Heart right ventricle (tissue), 16 donors: ENCODE data around the gene SFSWAP. TPM values are rescaled to one million over a fixed set of nuclear protein-coding genes. Genes with fewer than 3 reads are reported as not detected.

ENCODE experiments used
- ATAC-seq, 8 donors: fragments of 200-7000 bp; cut with Tn5 transposase; one replicate each; pipeline ENCODE4 v1.9.1; 2020; ENCODE audit warnings: mild to moderate bottlenecking in 8 of 8, moderate library complexity in 8 of 8, moderate number of reproducible peaks in 1 of 8
- DNase-seq, 2 donors: peaks; one replicate each; pipeline ENCODE4 v3.0.0-alpha.2; 2020
- H3K27ac ChIP-seq, 10 donors: fragments of 200-600 bp; sonication (generic) in 2 of 10; one replicate each; pipeline versions ENCODE4 v1.5.0 to v1.8.0; 2020 to 2022; ENCODE audit warnings: mild to moderate bottlenecking in 3 of 10
- H3K27me3 ChIP-seq, 7 donors: fragments of 200-600 bp; one replicate each; pipeline ENCODE4 v1.8.0; 2021 to 2022; ENCODE audit warnings: mild to moderate bottlenecking in 2 of 7
- H3K36me3 ChIP-seq, 9 donors: fragments of 200-600 bp; sonication (generic) in 1 of 9; one replicate each; pipeline versions ENCODE4 v1.5.0 to v1.8.0; 2020 to 2022; ENCODE audit warnings: mild to moderate bottlenecking in 2 of 9
- H3K4me1 ChIP-seq, 9 donors: fragments of 200-600 bp; sonication (generic) in 1 of 9; one replicate each; pipeline versions ENCODE4 v1.5.0 to v1.8.0; 2020 to 2022; ENCODE audit warnings: mild to moderate bottlenecking in 4 of 9
- H3K4me3 ChIP-seq, 10 donors: fragments of 200-600 bp; sonication (generic) in 2 of 10; one replicate each; pipeline versions ENCODE4 v1.5.0 to v1.8.0; 2020 to 2022; ENCODE audit warnings: mild to moderate bottlenecking in 7 of 10, moderate library complexity in 2 of 10
- H3K9me3 ChIP-seq, 11 donors: fragments of 200-600 bp in 10 of 11; sonication (generic) in 2 of 11; one replicate each; pipeline versions ENCODE4 v1.5.0 to v1.8.0; 2013 to 2022; ENCODE audit warnings: mild to moderate bottlenecking in 2 of 11, control low read depth in 1 of 11, moderate library complexity in 1 of 11
- CTCF ChIP-seq, 9 donors: fragments of 200-600 bp; sonication (generic) in 2 of 9; IDR thresholded peaks; one replicate each; pipeline versions ENCODE4 v1.5.0 to v1.8.0; 2021 to 2022; ENCODE audit warnings: antibody characterized with exemption in 9 of 9, mild to moderate bottlenecking in 5 of 9, moderate library complexity in 1 of 9
- WGBS, 2 donors: extraction: QIAGEN DNeasy Blood & Tissue Kit; methylation state at CpG; one replicate each; pipeline ENCODE4 v1.1.7; 2013; ENCODE audit warnings: inconsistent platforms in 1 of 2; 5-methylcytosine and 5-hydroxymethylcytosine counted together
- intact Hi-C, 10 donors: fragments of 100-400 bp; cut with DNase I; formaldehyde crosslinking; loops; one replicate each; pipeline versions ENCODE4 v1.11.1 to v1.14.2; 2022
- polyA plus RNA-seq, 2 donors: library from polyadenylated mRNA; stranded (reverse); fragments of 200-250 nt; gene quantifications; one replicate each; pipeline ENCODE4 v1.2.3, GENCODE V29; 2013
- total RNA-seq, 10 donors: library from RNA; stranded (reverse); fragmentation: NEBNext Ultra II Directional in 3 of 10; extraction: Animal tissue kit (Norgen Biotek cat#: 25700) in 3 of 10; gene quantifications; one replicate each; pipeline versions ENCODE4 v1.2.1 to v1.2.4, GENCODE V29; 2021 to 2023
- donor health status: Arrhythmogenic right ventricular cardiomyopathy.
- donor health status: ischemic (EF 13 %, LVEDD 7.1; RV severe dilation, severe dysfunction).
- donor health status: healthy with polysubstance abuse.
- donor health status: DM: no; HTN: yes; CAD: no.
- donor health status: DM: no; HTN: no; CAD: no.
- donor health status: ischemic (EF 25% LVEDD 6.9; RV normal size, moderate dysfunction).
- donor health status: ischemic (EF 25% LVEDD 5.7; RV mildly dilated, moderate dysfunction).
- donor health status: healthy.
- donor health status: DM: yes; HTN: yes; CAD: no.
- donor health status: Ischemic cardiomyopathy.
- donor health status: ischemic (EF 35%, LVEDD 5.7; RV mildly dilated, moderate dysfunction).
- donor health status: nonischemic (EF 11% LVEDD 7.7; RV severe dilation, severe dysfunction).
- donor health status: DM: yes; HTN: yes; CAD: no.
- donor health status: PGD.
- donor health status: ischemic (EF 29% LVEDD 5.4; RV normal size, mild dysfunction).
- donor health status: nonischemic (EF 23%, LVEDD 6.1; RV moderate dilation, normal function).

Gene SFSWAP
- total and polyA plus RNA-seq, 12 donors: 14.5 to 34.1 (median 19.6) TPM

GRCh38 chr12:131723532-131723931 is 12.6 kb downstream of the SFSWAP start:
- no peaks in the 10 kb centered on the region for H3K9me3 ChIP-seq
- H3K4me1 ChIP-seq: peaks cover 0 to 12% (median 0%) of the 10 kb centered on the region in 9 donors
- no peak for TF ChIP-seq CTCF (IDR thresholded peaks at IDR 0.05)
- no peak for ATAC-seq
- no peaks in the 10 kb centered on the region for H3K27me3 ChIP-seq
- 38 to 50% methylated on average over 5 of the region's 5 CpGs for WGBS, 2 donors
- H3K27ac ChIP-seq: no peak overlapping the region
- intact Hi-C loops: no loop called here
- peaks cover 0 to 100% (median 55%) of the 10 kb centered on the region in 9 donors for H3K36me3 ChIP-seq
- DNase-seq: no peak
- H3K4me3 ChIP-seq: no peak overlapping the region

- Histone ChIP-seq H3K27ac (no peak overlapping the region), H3K9me3 (no peaks in the 10 kb centered on the region), H3K4me3 (no peak overlapping the region), H3K4me1 (peaks cover 0 to 12% (median 0%) of the 10 kb centered on the region in 9 donors), H3K27me3 (no peaks in the 10 kb centered on the region), H3K36me3 (peaks cover 0 to 100% (median 58%) of the 10 kb centered on the region in 9 donors)
- no peak for TF ChIP-seq CTCF (IDR thresholded peaks at IDR 0.05)
- ATAC-seq: no peak
- intact Hi-C loops: no loop called here
- no peak for DNase-seq
- WGBS, 2 donors: 70 to 73% methylated on average over 2 of the region's 2 CpGs
These were observed 13.6 kb downstream of the SFSWAP start for GRCh38 chr12:131724534-131724933.

- TF ChIP-seq CTCF (IDR thresholded peaks at IDR 0.05): no peak
- WGBS, 2 donors: 92 to 93% methylated on average over 11 of the region's 11 CpGs
- peaks cover 0 to 100% (median 58%) of the 10 kb centered on the region in 9 donors for H3K36me3 ChIP-seq
These were observed 14.6 kb downstream of the SFSWAP start for GRCh38 chr12:131725503-131725902.

GRCh38 chr12:131728720-131729119 is 17.8 kb downstream of the SFSWAP start:
- DNase-seq (no peak), ATAC-seq (no peak)
- WGBS, 2 donors: 90 to 94% methylated on average over 8 of the region's 8 CpGs
- no peaks in the 10 kb centered on the region for H3K9me3 ChIP-seq
- no peak overlapping the region for H3K27ac ChIP-seq
- H3K27me3 ChIP-seq: no peaks in the 10 kb centered on the region
- H3K36me3 ChIP-seq: peaks cover 4 to 100% (median 67%) of the 10 kb centered on the region in 9 donors
- intact Hi-C loops: no loop called here
- no peak for TF ChIP-seq CTCF (IDR thresholded peaks at IDR 0.05)
- no peak overlapping the region for H3K4me3 ChIP-seq
- peaks cover 0 to 4% (median 0%) of the 10 kb centered on the region in 9 donors for H3K4me1 ChIP-seq

More at GRCh38 chr12:131725503-131725902, 14.6 kb downstream of the SFSWAP start:
- peaks cover 0 to 12% (median 0%) of the 10 kb centered on the region in 9 donors for H3K4me1 ChIP-seq
- H3K27me3 ChIP-seq: no peaks in the 10 kb centered on the region
- no peaks in the 10 kb centered on the region for H3K9me3 ChIP-seq
- ATAC-seq: no peak
- H3K27ac ChIP-seq: no peak overlapping the region
- no peak for DNase-seq
- H3K4me3 ChIP-seq: no peak overlapping the region
- intact Hi-C loops: no loop called here
